Naive thymus-derived CD4-positive, alpha-beta T cell (primary cell): ENCODE measurements around the gene DIAPH2. TPM values are rescaled to one million over a fixed set of nuclear protein-coding genes. Genes with fewer than 3 reads are reported as not detected.

Source experiments
- ATAC-seq: fragments of 150-1000 bp; cut with Tn5 transposase; 2 replicates; pipeline ENCODE4 v1.10.0; 2021; ENCODE audit warnings: mild to moderate bottlenecking, moderate library complexity
- CTCF ChIA-PET: fragments of 350-600 bp; sonication (Branson Sonifier 250); formaldehyde crosslinking; loops from one replicate; lab custom pipeline; 2021; ENCODE audit warnings: antibody characterized with exemption; lab: Charles Lee
- POLR2A ChIA-PET: fragments of 350-600 bp; sonication (Branson Sonifier 250); formaldehyde crosslinking; loops from one replicate; lab custom pipeline; 2021; ENCODE audit warnings: antibody characterized with exemption, inconsistent platforms; lab: Charles Lee
- DNase-seq, 9 donors: peaks; one replicate each; pipeline versions ENCODE4 v3.0.0 to v3.0.0-alpha.2; 2020 to 2022; ENCODE audit warnings: mixed read lengths in 1 of 9
- H3K27ac ChIP-seq: one replicate; pipeline ENCODE4 v1.7.0; 2013; ENCODE audit warnings: mild to moderate bottlenecking, low read depth, low read length, moderate library complexity
- H3K27me3 ChIP-seq, 2 donors: one replicate each; pipeline ENCODE4 v1.7.0; 2013; ENCODE audit warnings: low read length in 2 of 2, mild to moderate bottlenecking in 2 of 2, moderate library complexity in 2 of 2; ENCODE audit not compliant: control insufficient read depth in 2 of 2, insufficient read depth in 2 of 2
- H3K36me3 ChIP-seq, 3 experiments: 1 replicate in 2 of 3; 2 replicates in 1 of 3; pipeline ENCODE4 v1.7.0; 2013; ENCODE audit warnings: low read length in 3 of 3, mild to moderate bottlenecking in 3 of 3, moderate library complexity in 1 of 3; ENCODE audit not compliant: insufficient read depth in 3 of 3, control insufficient read depth in 2 of 3
- H3K4me1 ChIP-seq, 2 donors: one replicate each; pipeline ENCODE4 v1.7.0; 2013; ENCODE audit warnings: low read length in 2 of 2, mild to moderate bottlenecking in 2 of 2, moderate library complexity in 1 of 2; ENCODE audit not compliant: control insufficient read depth in 2 of 2, insufficient read depth in 2 of 2
- H3K4me3 ChIP-seq: 2 replicates; pipeline ENCODE4 v1.7.0; 2013; ENCODE audit warnings: mild to moderate bottlenecking, low read length
- H3K9me3 ChIP-seq, 3 experiments: 1 replicate in 2 of 3; 2 replicates in 1 of 3; pipeline ENCODE4 v1.7.0; 2013; ENCODE audit warnings: low read length in 3 of 3; ENCODE audit not compliant: control insufficient read depth in 2 of 3
- H3K27ac Mint-ChIP-seq, 9 donors: one replicate each; pipeline ENCODE4 v1.8.0; 2020 to 2022; ENCODE audit warnings: mixed read lengths in 9 of 9, mild to moderate bottlenecking in 8 of 9, moderate library complexity in 5 of 9, inconsistent platforms in 2 of 9
- H3K27me3 Mint-ChIP-seq, 5 donors: one replicate each; pipeline ENCODE4 v1.8.0; 2021 to 2022; ENCODE audit warnings: mixed read lengths in 5 of 5, mild to moderate bottlenecking in 1 of 5
- H3K36me3 Mint-ChIP-seq, 5 donors: one replicate each; pipeline ENCODE4 v1.8.0; 2020 to 2022; ENCODE audit warnings: mixed read lengths in 5 of 5, mild to moderate bottlenecking in 3 of 5, inconsistent platforms in 1 of 5
- H3K4me1 Mint-ChIP-seq, 7 donors: one replicate each; pipeline ENCODE4 v1.8.0; 2020 to 2022; ENCODE audit warnings: mixed read lengths in 7 of 7, mild to moderate bottlenecking in 3 of 7, inconsistent platforms in 1 of 7
- H3K4me3 Mint-ChIP-seq, 10 donors: one replicate each; pipeline ENCODE4 v1.8.0; 2020 to 2022; ENCODE audit warnings: mild to moderate bottlenecking in 10 of 10, mixed read lengths in 10 of 10, moderate library complexity in 6 of 10, inconsistent platforms in 2 of 10
- H3K9me3 Mint-ChIP-seq, 11 donors: one replicate each; pipeline ENCODE4 v1.8.0; 2020 to 2022; ENCODE audit warnings: mixed read lengths in 11 of 11, mild to moderate bottlenecking in 4 of 11, inconsistent platforms in 1 of 11, moderate library complexity in 1 of 11
- intact Hi-C, 2 donors: fragments of 100-400 bp; cut with micrococcal nuclease; formaldehyde crosslinking; loops; one replicate each; pipeline ENCODE4 v1.15.1; 2023
- polyA plus RNA-seq, 2 donors: library from polyadenylated mRNA; unstranded; fragments of 300-500 nt; fragmentation: Illumina TruSeq; gene quantifications; one replicate each; pipeline ENCODE4 v1.2.3, GENCODE V29; 2021
- total RNA-seq, 6 experiments: library from RNA in 5 of 6; stranded (reverse) in 5 of 6; gene quantifications; 1 replicate in 5 of 6; 2 replicates in 1 of 6; pipeline ENCODE4 v1.2.3 and lab custom pipeline; 2021 to 2026

DIAPH2 gene
- total and polyA plus RNA-seq, 7 experiments from 2014 or later = 4.2 to 23.9 (median 6.9) TPM

GRCh38 chrX:97619499-97619898, 934.9 kb downstream of the DIAPH2 start:
- no peak for DNase-seq
- Histone ChIP-seq H3K4me1 (no peaks in the 10 kb centered on the region), H3K27me3 (no peaks in the 10 kb centered on the region), H3K4me3 (no peak overlapping the region), H3K27ac (no peak overlapping the region), H3K9me3 (no peaks in the 10 kb centered on the region), H3K36me3 (no peaks in the 10 kb centered on the region)
- peaks cover 0 to 5% (median 0%) of the 10 kb centered on the region in 5 donors for H3K27me3 Mint-ChIP-seq
- H3K9me3 Mint-ChIP-seq = peaks cover 0 to 2% (median 0%) of the 10 kb centered on the region in 11 donors
- ATAC-seq = no peak
- no peak overlapping the region for H3K4me3 Mint-ChIP-seq
- no peaks in the 10 kb centered on the region for H3K36me3 Mint-ChIP-seq
- ChIA-PET CTCF (no interaction called here), POLR2A (no interaction called here)
- intact Hi-C loops = no loop called here
- no peaks in the 10 kb centered on the region for H3K4me1 Mint-ChIP-seq
- no peak overlapping the region for H3K27ac Mint-ChIP-seq

- intact Hi-C loops = no loop called here
- H3K36me3 ChIP-seq = no peaks in the 10 kb centered on the region
- no peak overlapping the region for H3K4me3 ChIP-seq
- no peak overlapping the region for H3K27ac ChIP-seq
- H3K27me3 ChIP-seq = no peaks in the 10 kb centered on the region
- no peak for DNase-seq
- ChIA-PET CTCF (interaction anchor here (0.6 kb wide), 1 partner anchor 16 kb away, joined by 3 read pairs; no protein-coding TSS in a partner anchor), POLR2A (no interaction called here)
- no peaks in the 10 kb centered on the region for H3K4me1 ChIP-seq
- Mint-ChIP-seq H3K4me3 (no peak overlapping the region), H3K27me3 (peaks cover 0 to 5% (median 0%) of the 10 kb centered on the region in 5 donors), H3K9me3 (peaks cover 0 to 2% (median 0%) of the 10 kb centered on the region in 11 donors), H3K27ac (no peak overlapping the region), H3K36me3 (no peaks in the 10 kb centered on the region), H3K4me1 (no peaks in the 10 kb centered on the region)
- ATAC-seq = no peak
- no peaks in the 10 kb centered on the region for H3K9me3 ChIP-seq
These were observed 937.5 kb downstream of the DIAPH2 start for GRCh38 chrX:97622111-97622510.

GRCh38 chrX:97628326-97628725, 943.7 kb downstream of the DIAPH2 start:
- H3K9me3 Mint-ChIP-seq = no peaks in the 10 kb centered on the region

GRCh38 chrX:97628807-97629596, 944.4 kb downstream of the DIAPH2 start:
- POLR2A ChIA-PET = no interaction called here
- no peaks in the 10 kb centered on the region for H3K9me3 ChIP-seq
- no peak overlapping the region for H3K4me3 ChIP-seq
- Mint-ChIP-seq H3K27me3 (peaks cover 0 to 4% (median 0%) of the 10 kb centered on the region in 5 donors), H3K36me3 (no peaks in the 10 kb centered on the region), H3K27ac (no peak overlapping the region), H3K4me3 (no peak overlapping the region), H3K9me3 (no peaks in the 10 kb centered on the region), H3K4me1 (no peaks in the 10 kb centered on the region)
- no peaks in the 10 kb centered on the region for H3K36me3 ChIP-seq
- CTCF ChIA-PET = no interaction called here
- H3K27me3 ChIP-seq = no peaks in the 10 kb centered on the region
- H3K4me1 ChIP-seq = no peaks in the 10 kb centered on the region
- no peak for DNase-seq
- ATAC-seq = no peak
- no peak overlapping the region for H3K27ac ChIP-seq
- intact Hi-C loops = no loop called here

More at GRCh38 chrX:97628326-97628725, 943.7 kb downstream of the DIAPH2 start:
- H3K36me3 ChIP-seq = no peaks in the 10 kb centered on the region
- H3K4me3 ChIP-seq = no peak overlapping the region
- H3K27ac ChIP-seq = no peak overlapping the region
- no peaks in the 10 kb centered on the region for H3K27me3 ChIP-seq
- POLR2A ChIA-PET = no interaction called here
- no peak overlapping the region for H3K27ac Mint-ChIP-seq
- no peaks in the 10 kb centered on the region for H3K4me1 ChIP-seq
- peaks cover 0 to 4% (median 0%) of the 10 kb centered on the region in 5 donors for H3K27me3 Mint-ChIP-seq
- ATAC-seq (no peak), DNase-seq (no peak)
- no peaks in the 10 kb centered on the region for H3K36me3 Mint-ChIP-seq
- CTCF ChIA-PET = no interaction called here
- no peak overlapping the region for H3K4me3 Mint-ChIP-seq
- H3K9me3 ChIP-seq = no peaks in the 10 kb centered on the region
- no peaks in the 10 kb centered on the region for H3K4me1 Mint-ChIP-seq
- intact Hi-C loops = no loop called here

- Histone ChIP-seq H3K27ac (no peak overlapping the region), H3K36me3 (no peaks in the 10 kb centered on the region), H3K4me3 (no peak overlapping the region), H3K27me3 (no peaks in the 10 kb centered on the region), H3K4me1 (no peaks in the 10 kb centered on the region), H3K9me3 (no peaks in the 10 kb centered on the region)
- intact Hi-C loops = no loop called here
- no peak for ATAC-seq
- Mint-ChIP-seq H3K36me3 (no peaks in the 10 kb centered on the region), H3K4me1 (no peaks in the 10 kb centered on the region), H3K27me3 (peaks cover 0 to 4% (median 0%) of the 10 kb centered on the region in 5 donors), H3K4me3 (no peak overlapping the region), H3K27ac (no peak overlapping the region), H3K9me3 (no peaks in the 10 kb centered on the region)
- ChIA-PET POLR2A (no interaction called here), CTCF (no interaction called here)
- DNase-seq = no peak
These were observed 944.9 kb downstream of the DIAPH2 start for GRCh38 chrX:97629597-97629985.

- CTCF ChIA-PET = no interaction called here
- intact Hi-C loops = no loop called here
- H3K9me3 ChIP-seq = no peaks in the 10 kb centered on the region
These were observed 949.2 kb downstream of the DIAPH2 start for GRCh38 chrX:97633798-97634197.

More at GRCh38 chrX:97633798-97634197, 949.2 kb downstream of the DIAPH2 start:
- Mint-ChIP-seq H3K4me3 (no peak overlapping the region), H3K36me3 (no peaks in the 10 kb centered on the region), H3K9me3 (no peaks in the 10 kb centered on the region), H3K4me1 (no peaks in the 10 kb centered on the region), H3K27me3 (peaks cover 0 to 4% (median 0%) of the 10 kb centered on the region in 5 donors), H3K27ac (no peak overlapping the region)
- no peak for ATAC-seq
- POLR2A ChIA-PET = no interaction called here
- Histone ChIP-seq H3K27ac (no peak overlapping the region), H3K4me1 (no peaks in the 10 kb centered on the region), H3K4me3 (no peak overlapping the region), H3K36me3 (no peaks in the 10 kb centered on the region), H3K27me3 (no peaks in the 10 kb centered on the region)
- no peak for DNase-seq
